Smooth muscle cell (in vitro differentiated cells): ENCODE data around the gene LRG1. TPM values are rescaled to one million over a fixed set of nuclear protein-coding genes. Genes with fewer than 3 reads are reported as not detected.

ENCODE experiments used
- DNase-seq: peaks from one replicate; lab custom pipeline; 2025; ENCODE audit not compliant: unreplicated experiment; lab: John Stamatoyannopoulos, UW
- H2AFZ ChIP-seq: fragments of 200-600 bp; sonication (generic); 2 replicates; pipeline ENCODE4 v1.6.0; 2016; ENCODE audit warnings: antibody characterized with exemption, low read depth, mild to moderate bottlenecking
- H3F3A ChIP-seq: fragments of 200-600 bp; sonication (generic); 2 replicates; pipeline ENCODE4 v1.6.0; 2017; ENCODE audit warnings: antibody characterized with exemption, low read depth
- H3K27ac ChIP-seq: fragments of 200-600 bp; sonication (generic); 2 replicates; pipeline ENCODE4 v1.5.1; 2016; ENCODE audit warnings: low read depth, mild to moderate bottlenecking
- H3K27me3 ChIP-seq: fragments of 200-600 bp; sonication (generic); 2 replicates; pipeline ENCODE4 v1.6.1; 2016; ENCODE audit warnings: low read depth, mild to moderate bottlenecking
- H3K36me3 ChIP-seq: fragments of 200-600 bp; sonication (generic); 2 replicates; pipeline ENCODE4 v1.5.1; 2016; ENCODE audit warnings: low read depth
- H3K4me1 ChIP-seq: fragments of 200-600 bp; sonication (generic); 2 replicates; pipeline ENCODE4 v1.5.1; 2016; ENCODE audit warnings: low read depth
- H3K4me2 ChIP-seq: fragments of 200-600 bp; sonication (generic); 2 replicates; pipeline ENCODE4 v1.6.0; 2016; ENCODE audit warnings: mild to moderate bottlenecking
- H3K4me3 ChIP-seq: fragments of 200-600 bp; sonication (generic); 2 replicates; pipeline ENCODE4 v1.5.1; 2016; ENCODE audit warnings: mild to moderate bottlenecking
- H3K79me2 ChIP-seq: fragments of 200-600 bp; sonication (generic); 2 replicates; pipeline ENCODE4 v1.6.0; 2016; ENCODE audit warnings: low read depth, mild to moderate bottlenecking
- H3K9ac ChIP-seq: fragments of 200-600 bp; sonication (generic); 2 replicates; pipeline ENCODE4 v1.6.0; 2016; ENCODE audit warnings: low read depth
- H3K9me3 ChIP-seq: fragments of 200-600 bp; sonication (generic); replicated peaks from 2 replicates; pipeline ENCODE4 v1.5.1; 2016; ENCODE audit warnings: low read depth
- H4K20me1 ChIP-seq: fragments of 200-600 bp; sonication (generic); 2 replicates; pipeline ENCODE4 v1.6.0; 2016; ENCODE audit warnings: low read depth
- WGBS: methylation state at CpG from one replicate; pipeline ENCODE4 v1.1.7; 2016; ENCODE audit warnings: low lambda C conversion rate; 5-methylcytosine and 5-hydroxymethylcytosine counted together
- polyA plus RNA-seq: library from polyadenylated mRNA; unstranded; fragments of >200 nt; fragmentation: Nextera tagmentation; extraction: Ambion mirVana; gene quantifications from 2 replicates; pipeline ENCODE4 v1.2.1, GENCODE V29; 2016
- total RNA-seq: library from RNA; depleted of rRNA; stranded (reverse); fragments of >200 nt; gene quantifications from 2 replicates; pipeline ENCODE4 v1.2.3, GENCODE V29; 2014
- TF ChIP-seq, protein P1 (sequence below): fragments of 200-600 bp; sonication (generic); IDR thresholded peaks from 2 replicates; pipeline ENCODE4 v1.5.1; 2017; ENCODE audit warnings: borderline replicate concordance, mild to moderate bottlenecking, antibody characterized with exemption; ENCODE audit not compliant: insufficient read depth, poor library complexity, severe bottlenecking

Gene LRG1
- total and polyA plus RNA-seq, 2 experiments from 2014 or later, result not detected

DNA sequence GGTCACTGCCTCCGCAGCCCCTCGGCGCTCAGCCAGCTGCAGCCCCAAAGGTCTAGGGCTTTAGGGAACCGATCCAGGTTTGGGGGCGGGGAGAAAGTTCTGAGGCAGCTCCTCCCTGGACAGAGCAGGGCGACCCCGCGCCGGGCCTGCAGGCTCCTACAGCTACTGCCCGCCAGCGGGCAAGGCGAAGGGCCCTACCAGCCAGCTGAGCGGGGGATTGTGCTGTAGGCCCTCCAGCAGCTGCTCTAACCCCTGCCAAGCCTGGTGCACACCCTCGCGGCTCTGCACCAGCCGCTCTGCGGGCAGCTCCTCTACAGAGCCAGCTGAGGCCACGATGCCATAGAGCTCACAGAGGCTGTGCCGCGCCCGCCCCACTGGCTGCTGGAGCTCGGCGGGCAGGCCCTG, 35.5 kb downstream of the LRG1 start:
- Histone ChIP-seq H3K4me1 (no peaks in the 10 kb centered on the region), H3K9me3 (no peaks in the 10 kb centered on the region), H3K4me3 (no peak overlapping the region), H3K4me2 (no peak overlapping the region), H3K9ac (no peak overlapping the region), H2AFZ (no peak overlapping the region), H3K27ac (no peak overlapping the region), H3K79me2 (no peaks in the 10 kb centered on the region), H4K20me1 (no peaks in the 10 kb centered on the region), H3K36me3 (no peaks in the 10 kb centered on the region), H3K27me3 (no peaks in the 10 kb centered on the region), H3F3A (peaks cover 6% of the 10 kb centered on the region)
- TF ChIP-seq, protein P1, sequence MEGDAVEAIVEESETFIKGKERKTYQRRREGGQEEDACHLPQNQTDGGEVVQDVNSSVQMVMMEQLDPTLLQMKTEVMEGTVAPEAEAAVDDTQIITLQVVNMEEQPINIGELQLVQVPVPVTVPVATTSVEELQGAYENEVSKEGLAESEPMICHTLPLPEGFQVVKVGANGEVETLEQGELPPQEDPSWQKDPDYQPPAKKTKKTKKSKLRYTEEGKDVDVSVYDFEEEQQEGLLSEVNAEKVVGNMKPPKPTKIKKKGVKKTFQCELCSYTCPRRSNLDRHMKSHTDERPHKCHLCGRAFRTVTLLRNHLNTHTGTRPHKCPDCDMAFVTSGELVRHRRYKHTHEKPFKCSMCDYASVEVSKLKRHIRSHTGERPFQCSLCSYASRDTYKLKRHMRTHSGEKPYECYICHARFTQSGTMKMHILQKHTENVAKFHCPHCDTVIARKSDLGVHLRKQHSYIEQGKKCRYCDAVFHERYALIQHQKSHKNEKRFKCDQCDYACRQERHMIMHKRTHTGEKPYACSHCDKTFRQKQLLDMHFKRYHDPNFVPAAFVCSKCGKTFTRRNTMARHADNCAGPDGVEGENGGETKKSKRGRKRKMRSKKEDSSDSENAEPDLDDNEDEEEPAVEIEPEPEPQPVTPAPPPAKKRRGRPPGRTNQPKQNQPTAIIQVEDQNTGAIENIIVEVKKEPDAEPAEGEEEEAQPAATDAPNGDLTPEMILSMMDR, result no peak
- 96% methylated on average over 18 of the region's 23 CpGs for WGBS
- DNase-seq, result no peak

DNA sequence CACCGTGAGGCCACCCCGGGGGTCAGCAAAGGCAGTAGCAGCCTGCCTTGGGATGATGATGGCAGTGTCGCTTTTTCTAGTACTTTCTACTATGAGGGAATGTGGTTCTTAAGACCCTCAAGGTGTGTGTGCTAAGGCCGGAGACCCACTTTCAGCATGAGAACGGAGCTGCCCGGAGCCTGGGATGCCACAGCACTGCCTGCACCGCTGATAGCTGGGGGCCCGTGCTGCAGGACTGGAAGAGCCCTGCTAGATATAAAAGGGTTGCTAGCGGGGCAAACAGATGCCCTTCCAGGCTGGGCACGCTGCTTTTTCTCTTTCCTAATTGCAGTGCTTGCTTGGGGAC, 36.0 kb downstream of the LRG1 start:
- Histone ChIP-seq H3K36me3 (no peaks in the 10 kb centered on the region), H3F3A (peaks cover 6% of the 10 kb centered on the region), H3K27ac (no peak overlapping the region), H3K79me2 (no peaks in the 10 kb centered on the region), H3K4me3 (no peak overlapping the region), H3K9ac (no peak overlapping the region), H3K27me3 (no peaks in the 10 kb centered on the region), H4K20me1 (no peaks in the 10 kb centered on the region), H3K4me2 (no peak overlapping the region), H3K4me1 (no peaks in the 10 kb centered on the region), H2AFZ (no peak overlapping the region), H3K9me3 (no peaks in the 10 kb centered on the region)
- TF ChIP-seq, protein P1, result no peak
- no peak for DNase-seq
- WGBS, result 98% methylated on average over 10 of the region's 10 CpGs

DNA sequence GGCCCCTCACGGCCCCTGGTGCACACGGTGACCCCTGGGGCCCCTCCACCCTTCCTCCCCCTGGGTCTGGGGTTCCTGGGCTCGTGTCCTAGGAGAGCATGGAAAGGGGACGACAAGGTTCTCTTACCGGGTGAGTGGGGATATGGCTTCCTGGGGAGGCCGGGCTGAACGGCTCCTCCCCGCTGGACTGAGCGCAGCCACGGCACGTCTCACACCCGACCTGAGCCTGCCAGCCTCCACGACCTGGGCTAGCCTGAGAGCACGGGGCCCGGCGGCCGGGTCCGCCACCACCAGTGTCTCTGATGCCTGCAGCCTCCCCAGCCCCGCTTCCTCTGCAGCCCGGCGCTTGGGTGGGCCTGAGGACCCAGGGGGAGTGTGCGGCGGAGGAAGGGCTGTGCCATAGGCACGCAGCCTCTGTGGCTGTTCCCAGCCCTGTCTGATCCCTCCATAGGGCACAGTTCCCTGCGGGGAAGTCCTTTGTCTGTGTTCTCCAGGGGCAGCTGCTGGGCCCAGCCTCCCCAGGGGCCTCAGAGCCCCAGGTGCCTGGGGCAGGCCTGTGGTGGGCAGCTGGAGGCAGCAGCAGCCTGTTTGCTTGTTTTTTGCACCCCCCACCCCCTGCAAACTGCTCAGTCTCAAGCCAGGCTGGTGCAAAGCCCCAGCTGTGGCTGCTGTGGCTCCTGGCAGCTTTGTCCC, 36.6 kb downstream of the LRG1 start:
- TF ChIP-seq, protein P1, result no peak
- Histone ChIP-seq H3K9ac (no peak overlapping the region), H3K79me2 (no peaks in the 10 kb centered on the region), H3K4me1 (no peaks in the 10 kb centered on the region), H3K4me2 (no peak overlapping the region), H3K27ac (no peak overlapping the region), H4K20me1 (no peaks in the 10 kb centered on the region), H3K36me3 (no peaks in the 10 kb centered on the region), H3K27me3 (no peaks in the 10 kb centered on the region), H3K9me3 (no peaks in the 10 kb centered on the region), H3K4me3 (no peak overlapping the region), H2AFZ (no peak overlapping the region), H3F3A (peaks cover 6% of the 10 kb centered on the region)
- WGBS, result 96% methylated on average over 24 of the region's 25 CpGs
- no peak for DNase-seq
